AG04449 (cell line): ENCODE results near the gene KLHL6.
A peak's percentile ranks its signal among the peaks of the same experiment; 100 is the strongest.

ENCODE experiments used
- CTCF ChIA-PET: fragments of 350-600 bp; formaldehyde crosslinking; extraction: SDS; loops from one replicate; lab custom pipeline; 2021; ENCODE audit warnings: antibody characterized with exemption; lab: Yijun Ruan, JAX
- POLR2A ChIA-PET: fragments of 400-600, 350-600 bp; formaldehyde crosslinking; extraction: SDS; loops from one replicate; lab custom pipeline; 2020; ENCODE audit warnings: antibody characterized with exemption, inconsistent platforms; lab: Yijun Ruan, JAX
- DNase-seq: peaks from one replicate; pipeline ENCODE4 v3.0.0-alpha.2; 2010; ENCODE audit warnings: low read depth, low spot score
- H3K4me3 ChIP-seq: 2 replicates; pipeline ENCODE4 v1.5.1; 2011; ENCODE audit warnings: low read depth, mild to moderate bottlenecking, control low read depth, low read length
- CTCF ChIP-seq: IDR thresholded peaks from one replicate; pipeline ENCODE4 v1.5.1; 2011; ENCODE audit warnings: mild to moderate bottlenecking, moderate library complexity, low read length, control low read depth, inconsistent platforms; ENCODE audit not compliant: insufficient read depth; ENCODE audit errors: missing control alignments

KLHL6 gene

GRCh38 chr3:183556722-183557121 lies 1.2 kb upstream of the KLHL6 start:
- no peak for TF ChIP-seq CTCF
- no peak overlapping the region for H3K4me3 ChIP-seq
- CTCF ChIA-PET = no interaction called here
- POLR2A ChIA-PET = no interaction called here
- DNase-seq = no peak

GRCh38 chr3:183554377-183554776 lies 1.1 kb downstream of the KLHL6 start:
- ChIA-PET CTCF (no interaction called here), POLR2A (no interaction called here)
- DNase-seq = no peak
- TF ChIP-seq CTCF = no peak
- no peak overlapping the region for H3K4me3 ChIP-seq

- POLR2A ChIA-PET = no interaction called here
- no peak for TF ChIP-seq CTCF
- DNase-seq = no peak
- no peak overlapping the region for H3K4me3 ChIP-seq
- CTCF ChIA-PET = no interaction called here
These were observed 2.0 kb downstream of the KLHL6 start for GRCh38 chr3:183553334-183554026.

GRCh38 chr3:183551930-183552329 lies 3.6 kb downstream of the KLHL6 start:
- DNase-seq = no peak
- ChIA-PET CTCF (interaction anchor here (1.3 kb wide), 1 partner anchor 8 kb away, joined by 4 read pairs; no protein-coding TSS in a partner anchor), POLR2A (no interaction called here)
- no peak overlapping the region for H3K4me3 ChIP-seq
- TF ChIP-seq CTCF = no peak

GRCh38 chr3:183548262-183548769 lies 7.2 kb downstream of the KLHL6 start:
- peak; percentile 53 for DNase-seq
- POLR2A ChIA-PET = interaction anchor here (0.6 to 1.4 kb wide), 2 partner anchors 11 to 219 kb away, joined by 4 read pairs; no protein-coding TSS in a partner anchor
- no peak for TF ChIP-seq CTCF
- H3K4me3 ChIP-seq = no peak overlapping the region
- CTCF ChIA-PET = interaction anchor here (0.9 to 1.2 kb wide), 2 partner anchors 8 to 345 kb away, joined by 3 read pairs; no protein-coding TSS in a partner anchor

- ChIA-PET CTCF (no interaction called here), POLR2A (no interaction called here)
- no peak for TF ChIP-seq CTCF
- no peak overlapping the region for H3K4me3 ChIP-seq
- no peak for DNase-seq
These were observed 8.9 kb downstream of the KLHL6 start for GRCh38 chr3:183546625-183547024.
